HCT116 (cell line): ENCODE measurements around the gene NRCAM. TPM values are rescaled to one million over a fixed set of nuclear protein-coding genes. Genes with fewer than 3 reads are reported as not detected.

Source experiments
- ATAC-seq: fragments of 200-7000 bp; cut with Tn5 transposase; 2 replicates; pipeline ENCODE4 v1.9.1; 2020; ENCODE audit warnings: mild to moderate bottlenecking, moderate library complexity
- BruUV-seq: library from RNA; stranded (reverse); fragments of 400-500 nt; replicated peaks from 2 replicates; lab custom pipeline; 2021; lab: Mats Ljungman, UMichigan
- CTCF ChIA-PET: fragments of 300-600 bp; sonication (Branson Sonifier 250); formaldehyde crosslinking; loops from one replicate; lab custom pipeline; 2021; ENCODE audit warnings: antibody characterized with exemption; lab: Charles Lee
- POLR2A ChIA-PET: fragments of 300-600, 350-600 bp; sonication (Branson Sonifier 250); formaldehyde crosslinking; loops from one replicate; lab custom pipeline; 2021; ENCODE audit warnings: antibody characterized with exemption; lab: Charles Lee
- RAD21 ChIA-PET, 2 experiments: fragments of 300-600 bp; sonication (Branson Sonifier 250); formaldehyde crosslinking; loops; one replicate each; lab custom pipeline; 2023; ENCODE audit warnings: low total read pairs in 2 of 2; ENCODE audit not compliant: uncharacterized antibody in 2 of 2, unreplicated experiment in 2 of 2, low non-redundant PET in 1 of 2; lab: Charles Lee
- DNase-seq: peaks from one replicate; pipeline ENCODE4 v3.0.0-alpha.2; 2010; ENCODE audit warnings: low read depth, low spot score
- H2AFZ ChIP-seq: fragments of 200-600 bp; shearing (Covaris generic), sonication (generic); 2 replicates; pipeline ENCODE4 v1.6.1; 2017; ENCODE audit warnings: low read depth, mixed run types, mixed read lengths, antibody characterized with exemption, low read length; ENCODE audit not compliant: poor library complexity, severe bottlenecking
- H3K27ac ChIP-seq: 2 replicates; pipeline ENCODE4 v1.5.1; 2012; ENCODE audit warnings: low read depth, low read length
- H3K27me3 ChIP-seq: fragments of 200-600 bp; sonication (generic); 2 replicates; pipeline ENCODE4 v1.6.1; 2016; ENCODE audit warnings: mixed run types, low read length, mixed read lengths; ENCODE audit not compliant: insufficient read depth
- H3K36me3 ChIP-seq, 2 experiments: fragments of 200-500 bp in 1 of 2; fragments of 200-600 bp in 1 of 2; sonication (Bioruptor generic) in 1 of 2; sonication (generic) in 1 of 2; 2 replicates each; pipeline versions ENCODE4 v1.5.1 to v1.6.1; 2014 to 2016; ENCODE audit warnings: low read length in 2 of 2, inconsistent platforms in 1 of 2, mixed read lengths in 1 of 2, mixed run types in 1 of 2; ENCODE audit not compliant: insufficient read depth in 2 of 2, control insufficient read depth in 1 of 2
- H3K4me1 ChIP-seq, 2 experiments: fragments of 200-600 bp in 1 of 2; sonication (generic) in 1 of 2; 2 replicates each; pipeline versions ENCODE4 v1.5.1 to v1.6.1; 2012 to 2017; ENCODE audit warnings: low read length in 2 of 2, inconsistent platforms in 1 of 2, mild to moderate bottlenecking in 1 of 2, mixed read lengths in 1 of 2, mixed run types in 1 of 2, moderate library complexity in 1 of 2; ENCODE audit not compliant: insufficient read depth in 2 of 2, control insufficient read depth in 1 of 2
- H3K4me2 ChIP-seq: fragments of 200-600 bp; sonication (generic); 2 replicates; pipeline ENCODE4 v1.6.1; 2017; ENCODE audit warnings: mixed run types, low read length, mixed read lengths
- H3K4me3 ChIP-seq, 2 experiments: fragments of 200-600 bp in 1 of 2; sonication (generic) in 1 of 2; replicated peaks in 1 of 2; 2 replicates each; pipeline ENCODE4 v1.5.1; 2011 to 2016; ENCODE audit warnings: low read length in 2 of 2, control low read depth in 1 of 2, low read depth in 1 of 2, mild to moderate bottlenecking in 1 of 2, mixed read lengths in 1 of 2, mixed run types in 1 of 2
- H3K79me2 ChIP-seq: fragments of 200-600 bp; sonication (generic); 2 replicates; pipeline ENCODE4 v1.6.1; 2017; ENCODE audit warnings: mild to moderate bottlenecking, mixed run types, low read length, moderate library complexity, mixed read lengths; ENCODE audit not compliant: insufficient read depth
- H3K9ac ChIP-seq: fragments of 200-600 bp; sonication (generic); 2 replicates; pipeline ENCODE4 v1.6.1; 2016; ENCODE audit warnings: low read length, mixed read lengths
- H3K9me2 ChIP-seq: fragments of 200-600 bp; sonication (generic), shearing (Covaris generic); 2 replicates; pipeline ENCODE4 v1.6.1; 2017; ENCODE audit warnings: mixed run types, mild to moderate bottlenecking, moderate library complexity; ENCODE audit not compliant: insufficient read depth
- H3K9me3 ChIP-seq, 2 experiments: fragments of 200-500 bp in 1 of 2; fragments of 200-600 bp in 1 of 2; sonication (Bioruptor generic) in 1 of 2; sonication (generic) in 1 of 2; 2 replicates each; pipeline ENCODE4 v1.6.1; 2014 to 2017; ENCODE audit warnings: low read length in 2 of 2, mixed read lengths in 2 of 2, inconsistent platforms in 1 of 2, low read depth in 1 of 2, mild to moderate bottlenecking in 1 of 2, mixed run types in 1 of 2, moderate library complexity in 1 of 2; ENCODE audit not compliant: control insufficient read depth in 1 of 2, insufficient read depth in 1 of 2
- H4K20me1 ChIP-seq: fragments of 200-600 bp; sonication (generic), shearing (Covaris generic); 2 replicates; pipeline ENCODE4 v1.6.1; 2017; ENCODE audit warnings: mixed run types, mild to moderate bottlenecking, moderate library complexity; ENCODE audit not compliant: insufficient read depth
- ATF3 ChIP-seq: IDR thresholded peaks from 2 replicates; pipeline ENCODE4 v1.6.1; 2012
- CBX3 ChIP-seq: IDR thresholded peaks from 2 replicates; pipeline ENCODE4 v1.6.1; 2012; ENCODE audit warnings: low read depth
- CEBPB ChIP-seq: IDR thresholded peaks from 2 replicates; pipeline ENCODE4 v1.6.1; 2012; ENCODE audit warnings: low read depth
- CTCF ChIP-seq, 3 experiments: fragments of 200-600 bp in 1 of 3; sonication (generic) in 1 of 3; IDR thresholded peaks in 2 of 3; conservative IDR thresholded peaks in 1 of 3; 2 replicates each; pipeline ENCODE4 v1.5.1; 2012 to 2017; ENCODE audit warnings: low read depth in 2 of 3, low read length in 2 of 3, antibody characterized with exemption in 1 of 3, borderline replicate concordance in 1 of 3, control low read depth in 1 of 3, mild to moderate bottlenecking in 1 of 3, mixed read lengths in 1 of 3, mixed run types in 1 of 3, moderate library complexity in 1 of 3; ENCODE audit not compliant: insufficient read depth in 1 of 3
- EGR1 ChIP-seq: IDR thresholded peaks from 2 replicates; pipeline ENCODE4 v1.6.1; 2012; ENCODE audit warnings: low read depth
- ELF1 ChIP-seq: IDR thresholded peaks from 2 replicates; pipeline ENCODE4 v1.6.1; 2012; ENCODE audit warnings: low read depth, borderline replicate concordance
- EZH2 ChIP-seq: fragments of 200-600 bp; sonication (generic); IDR thresholded peaks from 2 replicates; pipeline ENCODE4 v1.6.1; 2017; ENCODE audit warnings: antibody characterized with exemption, mixed run types
- FOSL1 ChIP-seq: IDR thresholded peaks from 2 replicates; pipeline ENCODE4 v1.6.1; 2012; ENCODE audit warnings: low read depth
- JUND ChIP-seq: IDR thresholded peaks from 2 replicates; pipeline ENCODE4 v1.6.1; 2012
- POLR2AphosphoS5 ChIP-seq: IDR thresholded peaks from 2 replicates; pipeline ENCODE4 v1.6.1; 2011; ENCODE audit warnings: mild to moderate bottlenecking, low read depth, low read length, moderate library complexity
- RAD21 ChIP-seq: IDR thresholded peaks from 2 replicates; pipeline ENCODE4 v1.6.1; 2012; ENCODE audit warnings: low read depth, mild to moderate bottlenecking
- REST ChIP-seq: IDR thresholded peaks from 2 replicates; pipeline ENCODE4 v1.6.1; 2012; ENCODE audit warnings: low read depth
- SIN3A ChIP-seq: IDR thresholded peaks from 2 replicates; pipeline ENCODE4 v1.6.1; 2012; ENCODE audit warnings: low read depth
- SP1 ChIP-seq: IDR thresholded peaks from 2 replicates; pipeline ENCODE4 v1.6.1; 2012; ENCODE audit warnings: low read depth
- SRF ChIP-seq: IDR thresholded peaks from 2 replicates; pipeline ENCODE4 v1.6.1; 2012; ENCODE audit warnings: low read depth
- TCF7L2 ChIP-seq: IDR thresholded peaks from 2 replicates; pipeline ENCODE4 v1.7.0; 2011; ENCODE audit warnings: borderline replicate concordance, inconsistent platforms; ENCODE audit not compliant: insufficient read depth, insufficient read length; ENCODE audit errors: extremely low read depth
- YY1 ChIP-seq: IDR thresholded peaks from 2 replicates; pipeline ENCODE4 v1.6.1; 2011; ENCODE audit warnings: low read length, low read depth, moderate library complexity, mild to moderate bottlenecking; ENCODE audit not compliant: insufficient replicate concordance; ENCODE audit errors: extremely low read depth
- ZBTB33 ChIP-seq: IDR thresholded peaks from 2 replicates; pipeline ENCODE4 v1.6.1; 2011; ENCODE audit warnings: mild to moderate bottlenecking, low read length, moderate library complexity; ENCODE audit not compliant: insufficient replicate concordance; ENCODE audit errors: extremely low read depth
- ZFX ChIP-seq: fragments of 450-650 bp; IDR thresholded peaks from 2 replicates; pipeline ENCODE4 v1.6.1; 2017
- intact Hi-C: fragments of 100-400 bp; cut with micrococcal nuclease; formaldehyde crosslinking; loops from 2 replicates; pipeline ENCODE4 v1.10.0; 2022
- total RNA-seq: library from RNA; stranded (reverse); gene quantifications from one replicate; pipeline ENCODE4 v1.2.1, GENCODE V29; 2021; ENCODE audit not compliant: unreplicated experiment

The NRCAM gene
- total RNA-seq, 1 experiment from 2014 or later = 0.15 TPM

GRCh38 chr7:108449521-108449920, 6.7 kb downstream of the NRCAM start:
- no peak for DNase-seq
- POLR2A ChIA-PET = no interaction called here
- H3K4me3 ChIP-seq = no peak overlapping the region
- no peak for TF ChIP-seq JUND
- TF ChIP-seq EGR1 = no peak
- no peak for TF ChIP-seq CTCF (IDR thresholded peaks at IDR 0.05 in 2 of 3, conservative IDR thresholded peaks at IDR 0.05 in 1 of 3; ENCODE audit: borderline replicate concordance in 1 of 3, insufficient read depth in 1 of 3, low read depth in 2 of 3, low read length in 2 of 3)
- TF ChIP-seq SRF = no peak
- no peak for TF ChIP-seq ELF1
- no peak for TF ChIP-seq SIN3A
- TF ChIP-seq REST = no peak
- TF ChIP-seq ZBTB33 = no peak
- no peak for TF ChIP-seq RAD21
- no peak for TF ChIP-seq YY1
- TF ChIP-seq CBX3 = no peak
- no peak for TF ChIP-seq POLR2AphosphoS5
- no peak for TF ChIP-seq FOSL1
- no peak for TF ChIP-seq CEBPB
- no peak for TF ChIP-seq ATF3
- no peak for TF ChIP-seq TCF7L2
- no peak for TF ChIP-seq SP1
- no peak for TF ChIP-seq EZH2
- no peak for TF ChIP-seq ZFX
- H4K20me1 ChIP-seq = no peaks in the 10 kb centered on the region
- BruUV-seq = no TSS peak
- no peaks in the 10 kb centered on the region for H3K4me1 ChIP-seq
- H3K9me3 ChIP-seq = no peaks in the 10 kb centered on the region
- H2AFZ ChIP-seq = no peak overlapping the region
- intact Hi-C loops = no loop called here
- H3K27ac ChIP-seq = no peak overlapping the region
- no peaks in the 10 kb centered on the region for H3K9me2 ChIP-seq
- no peak overlapping the region for H3K4me2 ChIP-seq
- CTCF ChIA-PET = no interaction called here
- no peaks in the 10 kb centered on the region for H3K36me3 ChIP-seq
- H3K9ac ChIP-seq = no peak overlapping the region
- no peaks in the 10 kb centered on the region for H3K79me2 ChIP-seq
- RAD21 ChIA-PET = no interaction called here
- no peaks in the 10 kb centered on the region for H3K27me3 ChIP-seq
- no peak for ATAC-seq
